Smooth muscle cell of the brain vasculature (primary cell): Measurements from ENCODE around the gene ARHGEF10L.

Experiments used
- DNase-seq: peaks from one replicate; pipeline ENCODE4 v3.0.0-alpha.2; 2012; ENCODE audit warnings: low read depth, low spot score

The ARHGEF10L gene

DNA sequence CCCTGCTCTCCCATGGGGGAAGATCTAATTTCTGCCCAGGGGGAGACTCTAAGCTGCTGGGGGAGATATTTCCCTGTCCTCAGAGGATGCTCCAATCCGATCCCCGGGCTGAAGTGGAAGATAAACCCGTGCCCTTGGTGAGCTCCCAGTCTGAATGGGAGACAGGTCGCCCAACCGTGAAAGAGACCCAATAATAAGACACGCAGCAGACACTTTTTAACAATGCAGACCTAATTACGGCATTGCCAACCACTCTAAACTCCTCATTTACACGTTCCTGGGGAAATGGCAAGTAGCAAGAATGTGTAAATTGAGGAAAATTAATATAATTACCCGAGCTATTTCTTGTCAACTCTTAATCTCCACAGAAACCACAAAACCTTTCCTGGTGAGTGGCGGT is 166.9 kb downstream of the ARHGEF10L start:
- no peak for DNase-seq

DNA sequence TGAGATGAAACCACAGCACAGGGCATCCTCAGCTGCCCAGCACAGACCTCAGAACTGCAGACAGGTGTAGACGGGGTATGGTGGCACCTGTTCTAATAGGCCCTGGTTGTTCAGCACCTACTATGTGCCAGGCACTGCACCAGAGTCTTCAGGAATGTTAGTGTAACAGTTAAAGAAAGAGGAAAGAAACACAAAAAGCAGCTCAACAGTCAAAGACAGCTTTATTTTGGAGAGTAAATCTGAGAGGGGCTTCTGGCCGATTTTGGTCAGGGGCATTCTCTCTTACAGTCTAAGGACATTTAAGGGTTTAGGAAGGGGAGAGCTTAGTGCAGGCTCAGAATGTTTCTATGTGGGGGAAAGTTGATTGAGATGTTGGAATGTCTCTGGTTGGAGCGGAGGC is 170.5 kb downstream of the ARHGEF10L start:
- no peak for DNase-seq

DNA sequence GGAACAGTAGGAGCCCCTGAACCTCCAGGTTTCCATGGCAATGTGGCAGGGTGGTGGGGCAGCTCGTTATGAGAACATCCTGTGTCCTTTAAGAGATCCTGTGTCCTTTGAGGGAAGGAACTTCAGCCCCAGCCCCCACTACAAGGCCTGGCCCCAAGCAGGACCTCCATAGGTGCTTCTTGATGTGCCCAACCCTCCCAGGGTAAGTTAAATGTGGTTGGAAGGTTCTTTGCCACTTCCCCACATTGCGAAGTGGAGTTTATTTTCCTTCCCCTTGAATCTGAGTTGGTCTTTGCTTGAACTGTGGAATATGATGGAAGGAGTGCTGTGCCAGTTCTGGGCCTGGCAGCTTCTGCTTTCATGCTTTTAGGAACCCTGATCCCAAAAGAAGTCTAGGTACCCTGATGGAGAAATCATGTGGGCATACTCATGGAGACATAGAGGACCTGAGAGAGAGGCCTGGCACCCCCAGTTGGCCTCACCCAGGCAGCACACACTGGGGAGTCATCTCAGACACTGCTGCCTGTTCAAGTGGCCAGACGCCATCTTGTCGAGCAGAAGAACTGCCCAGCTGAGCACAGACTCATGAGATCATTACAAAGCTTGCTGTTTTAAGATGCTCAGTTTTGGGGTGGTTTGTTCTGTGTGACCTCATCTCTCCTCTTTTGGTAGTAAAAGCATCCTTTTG is 171.5 kb downstream of the ARHGEF10L start:
- no peak for DNase-seq

DNA sequence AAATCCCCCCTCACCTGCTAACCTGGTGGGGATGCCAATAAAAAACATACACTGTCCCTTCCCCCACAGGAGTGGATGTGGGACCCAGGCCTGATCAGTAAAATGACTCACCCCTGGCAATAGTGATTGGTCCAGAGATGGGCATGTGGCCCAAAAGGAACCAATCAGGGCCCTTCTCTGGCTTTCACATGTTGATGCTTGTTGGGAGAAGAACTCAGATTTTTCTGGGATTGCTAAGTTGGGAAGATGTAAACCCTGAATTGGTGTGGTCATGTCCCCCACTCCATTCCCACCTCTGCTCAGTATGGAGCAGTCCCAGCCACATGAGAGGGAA is 172.0 kb downstream of the ARHGEF10L start:
- DNase-seq: no peak

DNA sequence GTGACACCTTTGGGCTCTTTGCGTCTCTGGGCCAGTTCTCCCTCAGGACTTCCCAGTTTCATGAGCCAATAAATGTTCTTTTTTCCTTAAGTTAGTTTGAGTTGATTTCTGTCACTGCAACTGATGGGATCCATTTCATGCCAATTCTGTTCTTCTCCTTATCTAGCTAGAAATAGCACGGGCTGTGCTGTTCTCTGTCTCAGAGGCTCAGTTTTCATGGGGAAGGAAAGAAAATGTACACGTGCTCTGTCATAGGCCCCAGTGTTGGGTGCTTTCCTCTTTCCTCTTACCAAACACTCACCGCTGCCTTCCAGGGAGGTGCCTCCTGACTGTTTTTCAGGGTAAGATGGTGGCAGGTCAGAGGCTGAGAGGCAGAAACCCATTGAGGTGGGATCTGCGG is 172.4 kb downstream of the ARHGEF10L start:
- no peak for DNase-seq

DNA sequence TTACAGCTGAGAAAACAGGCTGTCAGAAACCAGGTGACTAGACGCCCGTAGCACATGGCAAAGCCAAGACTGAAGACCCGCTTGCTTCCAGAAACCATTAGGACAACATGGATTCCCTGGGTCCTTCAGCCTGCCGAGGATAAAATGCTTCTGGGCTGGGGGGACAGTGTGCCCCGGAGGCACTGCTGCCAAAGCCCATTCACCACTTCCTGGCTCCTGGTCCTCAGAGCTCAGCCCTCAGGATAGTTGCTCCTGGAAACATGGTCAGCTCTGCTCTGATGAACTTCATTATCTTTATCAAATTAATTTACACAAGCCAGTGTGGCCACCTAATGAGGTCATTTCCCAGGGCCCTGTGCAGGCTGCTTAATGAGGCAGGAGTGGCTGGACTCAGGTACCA is 174.5 kb downstream of the ARHGEF10L start:
- DNase-seq: no peak

DNA sequence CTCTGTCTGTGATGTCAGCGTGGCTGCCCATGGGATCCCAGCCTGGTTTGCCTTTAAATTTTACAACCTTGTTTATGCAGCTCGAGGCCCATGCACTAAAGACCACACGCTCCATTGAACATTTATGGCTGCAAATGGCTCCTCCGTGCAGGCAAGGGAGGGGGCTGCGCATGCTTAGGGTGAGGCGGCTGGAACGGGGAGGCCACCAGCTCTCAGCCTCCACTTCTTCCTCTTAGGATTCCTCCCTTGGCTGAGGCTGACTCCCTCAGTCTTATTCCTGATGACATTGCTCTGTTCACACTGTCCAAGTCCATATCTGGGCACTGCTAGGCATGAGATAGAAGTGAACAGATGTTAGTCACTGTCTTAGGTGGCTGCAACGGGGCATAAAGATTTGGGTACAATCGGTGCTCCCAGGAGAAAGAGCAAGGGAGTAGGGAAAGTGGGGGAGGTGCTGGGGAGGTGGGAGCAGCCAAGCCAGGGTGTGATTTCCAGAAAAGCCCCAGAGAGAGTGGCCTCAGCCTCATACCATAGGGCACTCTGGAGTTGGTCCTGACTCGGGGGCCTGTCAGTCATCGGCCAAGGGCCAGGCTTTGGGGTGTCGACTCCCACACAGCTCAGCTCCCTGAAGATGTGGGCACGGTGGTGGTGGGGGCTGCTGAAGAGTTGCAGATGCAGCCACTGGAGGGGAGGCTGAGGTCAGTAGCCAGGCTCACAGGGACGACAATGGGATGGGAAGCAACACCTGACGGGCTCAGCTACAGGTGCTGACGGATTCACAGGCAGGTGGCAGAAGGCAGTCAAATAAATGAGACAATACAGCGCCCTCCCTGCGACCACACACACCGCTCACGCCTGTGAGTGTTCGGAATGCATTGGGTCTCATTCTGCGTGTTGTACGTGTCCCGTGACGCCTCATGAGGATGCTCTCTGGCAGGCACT is 178.4 kb downstream of the ARHGEF10L start:
- DNase-seq: no peak

DNA sequence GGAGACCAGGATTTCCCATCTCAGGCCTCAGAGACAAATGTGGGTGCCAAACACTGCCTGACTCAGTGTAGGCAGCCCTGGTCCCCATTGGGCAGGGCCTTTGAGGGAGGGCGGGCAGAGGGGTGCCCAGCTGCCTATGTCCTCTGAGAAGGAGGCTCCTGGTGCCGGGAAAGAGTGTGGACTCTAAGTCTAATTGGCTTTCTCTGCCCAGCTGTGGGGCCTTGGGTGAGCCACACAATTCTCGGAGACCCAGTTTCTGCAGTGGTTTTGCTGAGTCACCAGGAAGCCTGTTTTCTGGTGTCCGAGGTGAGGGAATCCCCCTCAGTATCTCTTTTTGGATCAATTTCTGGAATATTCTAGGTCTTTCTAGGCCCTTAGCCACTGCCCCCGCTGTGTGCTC is 180.4 kb downstream of the ARHGEF10L start:
- no peak for DNase-seq

DNA sequence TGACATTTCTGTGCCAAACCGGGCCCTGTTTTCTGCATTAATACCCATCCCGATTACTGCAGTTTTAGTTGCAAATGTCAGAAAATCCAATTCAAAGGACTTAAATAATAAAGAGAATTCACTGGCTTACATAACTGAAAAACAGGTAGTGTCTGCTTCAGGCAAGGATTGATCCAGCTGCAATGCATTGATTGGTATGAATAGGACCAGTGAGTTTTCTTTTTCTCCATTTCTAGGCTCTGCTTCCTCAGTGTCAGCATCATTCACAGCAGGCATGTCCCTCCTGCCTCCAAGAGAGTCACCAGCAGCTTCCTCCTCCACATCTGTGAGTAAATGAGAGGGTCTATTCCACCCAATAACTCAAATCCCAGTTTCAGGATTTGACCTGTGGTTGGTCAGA is 181.9 kb downstream of the ARHGEF10L start:
- no peak for DNase-seq

DNA sequence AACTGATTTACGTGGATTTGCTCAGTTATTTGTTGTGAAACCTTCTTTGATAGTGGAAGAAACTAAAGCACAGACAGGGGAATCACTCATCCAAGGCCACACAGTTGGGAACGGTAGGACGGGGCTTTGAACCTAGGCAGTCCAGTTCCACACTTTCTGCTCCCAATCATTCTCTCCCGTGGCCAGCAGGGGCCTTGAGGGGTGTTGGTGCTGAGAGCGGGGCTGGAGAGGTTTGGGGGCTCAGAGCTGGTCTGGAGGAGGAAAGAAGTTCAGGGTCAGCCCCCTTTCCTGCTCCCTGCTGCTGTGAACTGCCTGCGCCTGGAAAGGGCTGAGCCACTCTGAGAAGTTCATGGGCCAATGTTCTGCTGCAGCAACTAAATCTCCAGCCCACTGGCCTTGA is 184.2 kb downstream of the ARHGEF10L start:
- DNase-seq: no peak

DNA sequence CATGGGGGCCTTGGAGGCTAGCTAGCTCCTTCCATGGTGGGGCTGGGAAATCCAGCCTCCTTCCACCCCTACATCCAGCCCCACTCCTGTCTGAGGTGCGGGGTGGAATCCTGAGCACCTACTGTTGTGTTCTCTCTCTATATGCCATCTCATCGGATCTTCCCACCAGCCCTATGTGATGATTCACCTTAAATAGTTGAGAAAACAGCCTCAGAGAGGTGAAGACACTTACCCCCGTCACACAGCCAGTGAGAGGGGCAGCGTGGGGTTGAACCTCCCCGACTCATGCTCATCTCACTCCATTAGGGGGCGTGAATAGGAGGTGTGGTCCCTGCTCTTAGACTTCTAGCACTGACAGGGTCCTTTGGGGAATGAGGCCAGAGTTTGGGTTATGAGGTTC is 184.7 kb downstream of the ARHGEF10L start:
- no peak for DNase-seq

DNA sequence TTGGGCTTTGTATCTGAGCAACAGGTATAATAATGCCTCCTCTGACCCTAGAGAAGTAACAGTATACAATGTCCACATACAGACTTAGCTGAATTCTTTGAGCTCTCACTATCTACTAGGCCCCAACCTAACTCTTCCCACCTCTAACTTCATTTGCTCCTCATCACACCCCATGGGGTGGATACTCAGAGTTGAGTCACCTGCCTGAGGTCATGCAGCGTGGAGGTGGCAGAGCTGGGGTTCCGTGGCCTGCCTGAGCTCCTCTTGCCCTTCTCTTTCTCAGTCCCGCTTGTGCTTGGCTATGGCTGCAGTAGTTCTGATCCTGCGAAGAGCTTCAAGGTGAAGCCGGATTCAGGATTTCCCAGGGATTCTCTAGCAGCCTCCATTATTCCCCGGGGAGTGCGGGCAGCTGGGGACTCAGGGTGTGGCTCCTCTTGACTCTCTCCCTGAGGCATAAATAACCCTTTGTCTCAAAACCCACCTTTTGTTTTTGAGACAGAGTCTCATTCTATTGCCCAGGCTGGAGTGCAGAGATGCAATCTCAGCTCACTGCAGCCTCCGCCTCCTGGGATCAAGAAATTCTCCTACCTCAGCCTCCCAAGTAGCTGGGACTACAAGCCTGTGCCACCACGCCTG is 185.7 kb downstream of the ARHGEF10L start:
- no peak for DNase-seq

DNA sequence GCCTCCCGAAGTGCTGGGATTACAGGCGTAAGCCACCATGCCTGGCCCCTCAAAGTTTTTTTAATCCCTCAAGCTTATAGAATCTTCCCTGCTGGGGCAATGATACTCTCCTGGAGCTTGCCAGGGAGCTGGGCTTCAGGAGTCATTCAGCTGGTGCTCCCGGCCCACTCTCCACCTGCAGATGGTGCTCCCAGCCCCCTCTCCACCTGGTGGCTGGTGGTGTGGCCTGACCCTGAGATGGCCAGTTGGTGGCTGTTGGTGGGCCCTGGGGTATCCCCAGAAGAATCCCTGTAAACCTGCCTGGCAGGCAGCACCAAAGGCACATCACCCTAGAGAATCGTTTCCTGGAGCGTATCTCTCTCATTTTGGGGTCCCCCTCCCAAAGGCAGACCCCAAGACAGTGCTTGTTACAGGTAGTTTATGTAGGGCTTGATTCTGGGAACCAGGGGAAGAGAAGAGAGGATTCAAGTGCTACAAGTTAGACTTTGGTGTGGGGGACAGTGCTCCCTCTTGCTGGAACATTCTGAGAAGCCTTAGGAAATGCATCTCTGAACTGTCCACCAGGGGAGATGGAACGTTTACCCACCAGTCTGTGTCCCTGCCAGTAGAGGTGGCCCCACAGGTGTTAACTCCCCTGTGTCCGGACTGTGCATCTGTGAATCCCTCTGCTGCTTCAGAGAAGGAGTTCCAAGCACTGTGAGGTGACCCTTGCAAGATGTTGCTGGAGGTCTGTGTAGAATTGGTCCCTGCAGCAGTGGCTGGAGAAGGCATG is 186.5 kb downstream of the ARHGEF10L start:
- no peak for DNase-seq

DNA sequence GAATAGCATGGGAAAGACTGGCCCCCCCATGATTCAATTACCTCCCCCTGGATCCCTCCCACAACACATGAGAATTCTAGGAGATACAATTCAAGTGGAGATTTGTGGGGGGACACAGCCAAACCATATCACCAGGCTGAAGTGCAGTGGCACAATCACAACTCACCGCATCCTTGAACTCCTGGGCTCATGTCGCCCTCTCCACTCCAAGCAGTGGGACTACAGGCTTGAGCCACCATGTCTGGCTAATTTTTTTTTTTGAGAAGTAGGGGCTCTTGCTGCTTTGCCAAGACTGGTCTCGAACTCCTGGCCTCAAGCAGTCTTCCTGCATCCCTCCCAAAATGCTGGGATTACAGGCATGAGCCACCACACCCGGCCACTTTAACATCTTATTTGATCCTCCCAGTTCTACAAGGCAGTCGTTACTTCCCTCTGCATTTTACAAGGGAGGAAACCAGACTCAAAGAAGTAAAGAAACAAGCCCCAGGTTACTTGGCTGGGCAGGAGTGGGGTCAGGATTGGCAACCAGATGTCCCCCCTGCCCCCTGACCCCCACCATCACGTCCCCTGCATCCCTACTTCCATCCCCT is 188.7 kb downstream of the ARHGEF10L start:
- no peak for DNase-seq

DNA sequence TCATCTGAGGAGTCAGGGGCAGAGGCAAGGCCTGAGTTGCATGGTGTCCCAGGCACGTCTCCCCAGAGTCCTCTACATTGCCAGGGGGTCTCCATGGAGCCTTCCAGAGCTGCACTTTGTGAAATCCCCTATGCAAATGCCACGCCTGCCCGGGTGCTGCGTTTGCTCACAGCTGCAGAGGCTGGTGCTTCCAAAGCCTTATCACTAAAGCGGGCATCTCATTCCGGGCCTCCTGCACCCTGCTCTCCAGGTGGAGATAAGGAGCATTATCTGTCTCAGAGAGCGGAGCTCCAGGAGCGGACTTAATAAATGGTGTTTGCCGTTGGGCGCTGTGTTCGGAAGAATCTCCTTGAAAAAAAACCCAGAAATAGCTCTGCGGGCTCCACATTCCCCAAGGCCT is 189.8 kb downstream of the ARHGEF10L start:
- DNase-seq: no peak

DNA sequence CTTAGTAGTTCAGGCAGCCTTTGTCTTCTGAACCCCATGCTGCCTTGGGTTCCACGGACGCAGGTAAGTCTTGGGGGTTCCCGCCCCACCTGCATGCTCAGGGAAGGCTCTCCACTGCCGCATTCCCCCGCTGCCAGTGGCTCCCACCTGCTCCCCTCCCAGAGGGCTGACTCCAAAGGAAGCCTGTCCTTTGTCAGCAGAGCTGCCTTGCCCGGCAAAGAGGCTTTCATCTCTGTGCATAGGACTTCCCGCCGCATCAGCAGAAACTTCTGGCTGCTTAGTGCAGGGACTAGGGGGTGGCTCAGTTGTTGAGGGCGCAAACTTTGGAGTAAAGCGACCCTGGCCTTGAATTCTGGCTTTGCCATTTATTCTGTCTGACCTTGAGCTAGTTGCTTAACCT is 190.4 kb downstream of the ARHGEF10L start:
- no peak for DNase-seq

DNA sequence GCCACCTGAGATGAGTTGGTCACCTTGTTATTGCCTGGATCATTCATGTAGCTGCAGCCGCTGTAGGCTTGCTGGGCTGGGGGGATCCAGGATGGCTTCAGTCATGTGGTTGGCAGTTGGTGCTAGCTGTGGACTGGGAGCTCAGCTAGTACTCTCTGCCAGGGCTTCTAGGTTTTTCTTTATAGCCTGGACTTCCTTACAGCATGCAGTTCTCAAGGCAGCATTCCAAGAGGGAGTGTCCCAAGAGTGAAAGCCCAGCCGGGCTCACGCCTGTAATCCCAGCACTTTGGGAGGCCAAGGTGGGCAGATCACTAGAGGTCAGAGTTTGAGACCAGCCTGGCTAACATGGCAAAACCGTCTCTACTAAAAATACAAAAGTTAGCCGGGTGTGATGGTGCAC is 192.0 kb downstream of the ARHGEF10L start:
- no peak for DNase-seq

DNA sequence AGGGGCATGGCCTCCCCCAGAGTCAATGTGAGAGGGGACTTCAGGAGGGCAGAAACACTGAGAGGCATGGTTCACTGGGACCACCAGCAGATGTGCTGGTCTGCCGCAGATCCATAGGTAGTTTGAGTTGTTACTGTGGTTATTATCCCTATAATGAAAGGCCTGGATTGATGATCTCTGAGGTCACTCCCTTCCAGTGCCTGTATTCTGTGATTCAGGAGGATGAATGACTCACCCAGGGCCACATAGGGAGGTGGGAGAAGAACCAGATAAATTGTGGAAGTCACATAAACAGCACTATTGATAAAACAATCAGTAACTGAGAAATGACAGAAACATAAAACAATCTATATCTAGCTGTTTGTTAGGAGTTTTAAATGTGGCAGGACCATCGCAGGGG is 193.0 kb downstream of the ARHGEF10L start:
- DNase-seq: no peak

DNA sequence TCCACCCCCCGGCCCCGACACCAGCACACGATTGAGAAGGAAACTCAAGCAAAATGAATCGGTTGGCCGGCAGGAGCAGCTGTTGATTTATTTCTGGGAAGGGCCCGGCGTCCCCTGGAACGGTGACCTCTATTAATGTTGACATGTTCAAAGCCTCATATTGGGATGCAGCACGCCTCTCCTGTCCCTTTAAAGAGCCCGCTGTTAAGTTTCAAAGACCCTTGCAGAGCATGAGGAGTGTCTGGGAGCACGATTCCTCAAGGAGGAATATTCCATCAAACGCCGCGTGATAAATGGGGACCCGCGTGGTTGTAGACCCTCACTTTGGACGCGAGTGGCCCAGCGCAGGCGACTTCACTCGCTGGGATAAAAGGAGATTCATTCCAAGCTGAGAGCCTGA is 194.2 kb downstream of the ARHGEF10L start:
- DNase-seq: no peak

DNA sequence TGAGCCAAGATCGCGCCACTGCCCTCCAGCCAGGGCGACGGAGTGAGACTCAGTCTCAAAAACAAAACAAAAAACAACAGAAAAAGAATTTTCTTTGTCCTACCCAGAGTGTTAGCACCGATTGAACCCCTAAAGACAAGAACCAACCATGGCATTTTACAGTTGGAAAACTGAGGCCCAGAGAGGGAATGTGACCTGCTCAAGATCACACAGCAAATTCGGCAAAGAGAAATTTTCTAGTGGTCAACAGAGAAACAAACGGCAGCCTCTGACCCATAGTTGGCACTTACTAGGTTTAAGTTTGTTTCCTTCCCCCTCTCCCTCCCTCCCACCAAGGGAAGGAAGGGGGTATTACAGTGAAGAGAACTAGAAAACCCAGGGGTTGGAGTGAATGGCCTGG is 195.1 kb downstream of the ARHGEF10L start:
- no peak for DNase-seq

DNA sequence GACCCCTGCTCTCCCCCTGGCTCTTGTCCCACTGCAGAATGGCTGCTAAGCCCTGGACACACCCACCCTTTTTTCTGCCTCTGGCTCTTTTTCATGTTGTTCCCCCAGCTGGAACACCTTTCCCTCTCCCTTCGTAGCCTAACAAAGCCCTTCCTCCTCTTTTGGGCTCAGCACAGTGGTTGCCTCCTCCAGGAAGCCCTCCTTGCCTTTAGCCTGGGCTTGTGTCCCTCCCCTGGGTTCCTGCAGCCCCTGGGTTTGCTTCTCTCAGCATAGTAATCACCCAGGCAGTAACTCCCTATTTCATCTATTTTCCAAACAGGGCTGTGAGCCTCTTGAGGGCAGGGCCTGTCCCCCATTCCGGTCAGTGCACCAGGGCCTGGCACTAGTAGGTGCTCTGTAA is 195.8 kb downstream of the ARHGEF10L start:
- DNase-seq: no peak

DNA sequence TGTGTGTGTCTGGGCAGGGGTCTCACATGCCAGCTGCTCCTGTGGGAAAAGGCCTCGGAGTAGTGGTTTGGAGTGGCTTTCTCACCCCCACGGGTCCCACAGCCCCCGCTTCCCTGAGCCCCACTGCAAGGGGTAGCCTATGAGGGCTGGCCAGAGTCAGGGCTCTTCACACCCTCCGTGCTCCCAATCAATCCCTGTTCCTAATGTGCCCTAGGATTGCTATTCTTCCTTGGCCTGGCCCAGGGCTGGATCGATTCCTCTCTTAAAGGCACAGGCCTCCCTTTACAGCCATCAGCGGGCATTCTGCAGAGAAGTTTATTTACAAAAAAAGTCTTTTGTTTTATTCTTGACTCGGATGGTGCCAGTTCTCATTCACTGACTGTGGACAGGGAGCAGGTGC is 196.3 kb downstream of the ARHGEF10L start:
- no peak for DNase-seq
